GM21447 (cell line): ENCODE results near the gene BCAP29.

ENCODE experiments used
- ATAC-seq: cut with Tn5 transposase; IDR thresholded peaks from one replicate; pipeline ENCODE4 v1.9.1; 2021; ENCODE audit not compliant: unreplicated experiment

BCAP29 gene

DNA sequence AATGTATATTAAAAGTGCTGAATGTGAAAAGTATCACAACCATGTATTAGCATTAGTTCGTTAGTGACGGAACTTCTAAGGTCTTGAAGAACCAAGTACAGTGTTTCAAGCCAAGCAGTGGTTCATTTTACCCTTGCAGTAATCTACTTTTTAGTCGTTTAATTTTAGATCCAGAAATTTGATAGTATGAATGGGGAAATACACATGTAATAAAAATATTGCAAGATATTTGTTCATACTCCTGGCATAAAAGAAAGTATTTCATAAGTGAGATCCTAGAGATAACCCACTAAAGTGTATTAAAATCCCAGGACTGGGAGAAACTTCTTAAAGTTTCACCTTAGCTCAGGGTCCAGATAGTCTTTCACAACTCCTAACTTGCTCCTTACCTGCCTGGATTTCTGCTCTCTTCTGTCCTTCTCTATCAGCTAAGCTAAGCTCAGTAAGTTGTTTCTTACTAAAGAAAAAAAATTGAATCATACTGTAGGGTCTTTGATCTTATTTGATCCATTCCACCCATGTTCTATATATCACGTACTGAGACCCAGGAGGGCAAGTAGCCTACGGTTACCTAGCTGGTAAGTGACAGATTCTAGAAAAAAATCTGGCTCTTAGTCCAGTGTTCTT, 1.5 kb downstream of the BCAP29 start:
- ATAC-seq: no peak

DNA sequence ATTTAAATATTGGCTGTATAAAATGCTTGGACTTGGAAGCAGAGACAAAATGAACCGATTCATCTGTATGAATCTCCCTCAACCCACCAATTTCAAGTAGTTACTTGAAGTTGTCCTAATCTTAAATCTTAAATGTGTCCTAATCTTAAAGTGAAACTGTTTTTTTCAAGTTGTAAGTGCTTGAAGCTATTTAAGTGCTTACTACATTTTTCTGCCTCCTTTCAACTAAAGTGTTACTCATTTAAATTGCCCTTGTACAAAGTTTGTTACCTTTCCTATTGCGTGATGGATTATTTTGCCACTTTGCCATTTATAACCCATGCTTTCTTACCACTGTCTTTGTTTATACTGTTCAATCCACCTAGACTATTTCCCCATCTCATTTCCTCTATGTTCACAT, 2.8 kb downstream of the BCAP29 start:
- no peak for ATAC-seq

DNA sequence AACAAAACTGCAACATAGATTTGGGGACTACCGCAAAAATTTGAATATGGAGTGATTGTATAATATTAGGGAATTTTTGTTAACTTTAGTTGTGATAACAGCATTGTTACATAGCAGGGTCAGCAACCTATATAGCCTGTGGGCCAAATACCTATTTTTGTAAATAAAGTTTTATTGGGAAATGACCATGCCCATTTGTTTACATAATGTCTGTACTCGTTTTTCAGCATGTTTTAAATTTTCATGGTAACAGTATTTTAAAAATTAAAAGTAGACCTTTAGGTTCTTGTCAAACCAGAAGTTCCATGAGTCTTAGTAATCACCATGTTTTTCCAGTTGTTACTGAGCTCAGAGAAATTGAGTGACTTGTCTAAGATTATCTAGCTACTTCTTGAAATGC, 4.7 kb downstream of the BCAP29 start:
- ATAC-seq: no peak

DNA sequence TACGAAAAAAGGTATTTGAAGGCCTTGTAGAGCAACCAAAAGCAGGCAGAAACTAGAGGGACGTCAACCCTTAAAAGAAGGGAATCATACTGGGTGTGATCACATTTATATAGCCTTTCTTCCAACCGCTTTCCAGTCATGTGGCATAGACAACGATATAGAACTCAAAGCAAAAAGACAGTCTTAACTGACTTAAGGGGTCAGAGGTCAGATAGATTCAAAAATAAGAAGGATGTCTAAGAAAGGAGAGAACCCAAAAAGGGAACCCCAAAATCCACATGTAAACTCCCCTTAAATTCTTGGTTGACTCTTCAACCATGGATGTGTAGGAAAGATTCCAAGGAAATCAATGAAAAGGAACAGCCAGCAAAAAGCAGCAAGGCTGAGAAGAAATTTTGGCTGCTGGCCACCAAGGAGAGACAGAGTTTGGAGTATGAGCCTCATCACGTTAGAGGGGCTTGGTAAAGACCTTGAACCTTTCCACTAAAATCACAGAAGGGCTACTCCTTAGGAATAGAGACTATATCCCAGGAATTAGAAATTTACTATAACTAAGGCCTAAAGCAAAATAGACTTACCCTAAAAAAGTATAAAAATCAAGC, 8.6 kb downstream of the BCAP29 start:
- ATAC-seq: no peak

DNA sequence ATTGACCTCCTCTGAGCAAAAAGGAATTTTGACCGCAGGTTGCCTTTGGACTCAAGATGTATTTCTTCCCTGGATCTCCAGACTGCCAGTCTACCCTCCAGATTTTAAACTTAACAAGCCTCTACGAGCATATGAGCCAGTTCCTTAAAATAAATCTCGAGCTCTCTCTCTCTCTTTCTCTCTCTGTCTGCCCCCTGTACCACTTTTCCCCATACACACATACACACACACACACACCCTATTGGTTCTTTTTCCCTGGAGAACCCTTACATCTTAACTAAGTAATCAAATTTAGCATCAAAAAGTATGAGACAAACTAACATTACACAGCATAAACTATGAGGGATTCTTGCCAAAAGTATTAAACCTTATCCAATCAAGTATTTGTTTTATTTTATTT, 11.4 kb downstream of the BCAP29 start:
- ATAC-seq: no peak

DNA sequence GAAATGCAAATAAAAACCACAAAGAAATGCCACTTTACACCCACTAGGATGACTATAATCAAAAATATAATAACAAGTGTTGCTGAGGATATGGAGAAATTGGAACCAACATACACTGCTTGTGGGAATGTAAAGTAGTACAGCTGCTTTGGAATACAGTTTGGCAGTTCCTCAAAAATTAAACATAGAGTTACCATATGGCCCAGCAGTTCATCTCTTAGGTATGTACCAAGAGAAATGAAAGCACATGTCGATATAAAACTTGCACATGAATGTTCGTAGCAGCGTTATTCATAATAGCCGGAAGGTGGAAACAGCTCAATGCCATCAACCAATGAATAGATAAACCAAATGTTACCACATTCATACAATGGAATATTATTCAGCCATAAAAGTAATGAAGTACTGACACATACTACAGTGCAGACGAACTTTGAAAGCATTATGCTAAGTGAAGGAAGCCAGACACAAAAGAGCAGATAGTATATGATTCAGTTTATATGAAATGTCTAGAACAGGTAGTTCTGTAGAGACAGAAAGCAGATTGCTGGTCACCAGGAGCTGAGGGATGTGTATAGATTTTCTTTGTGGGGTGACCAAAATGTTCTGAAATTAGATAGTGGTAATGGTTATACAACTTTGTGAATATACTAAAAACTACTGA, 12.4 kb downstream of the BCAP29 start:
- no peak for ATAC-seq

DNA sequence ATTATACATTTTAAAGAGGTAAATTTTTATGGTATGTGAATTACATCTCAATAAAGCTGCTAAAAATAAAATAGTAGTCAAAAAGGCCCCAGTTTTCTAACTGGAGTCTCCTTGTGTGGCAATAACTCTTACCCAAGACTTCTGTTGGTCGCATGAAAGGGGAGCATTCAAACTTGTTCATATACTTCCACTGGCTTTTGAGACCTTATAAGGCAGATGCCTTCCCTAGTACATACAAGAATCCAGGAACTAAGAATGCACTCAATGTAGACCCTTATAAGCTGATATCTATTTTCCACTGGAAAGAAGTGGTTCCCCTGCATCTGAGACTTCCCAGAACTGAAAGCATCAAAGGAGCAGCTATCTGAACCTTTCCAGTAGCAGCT, 13.0 kb downstream of the BCAP29 start:
- no peak for ATAC-seq

DNA sequence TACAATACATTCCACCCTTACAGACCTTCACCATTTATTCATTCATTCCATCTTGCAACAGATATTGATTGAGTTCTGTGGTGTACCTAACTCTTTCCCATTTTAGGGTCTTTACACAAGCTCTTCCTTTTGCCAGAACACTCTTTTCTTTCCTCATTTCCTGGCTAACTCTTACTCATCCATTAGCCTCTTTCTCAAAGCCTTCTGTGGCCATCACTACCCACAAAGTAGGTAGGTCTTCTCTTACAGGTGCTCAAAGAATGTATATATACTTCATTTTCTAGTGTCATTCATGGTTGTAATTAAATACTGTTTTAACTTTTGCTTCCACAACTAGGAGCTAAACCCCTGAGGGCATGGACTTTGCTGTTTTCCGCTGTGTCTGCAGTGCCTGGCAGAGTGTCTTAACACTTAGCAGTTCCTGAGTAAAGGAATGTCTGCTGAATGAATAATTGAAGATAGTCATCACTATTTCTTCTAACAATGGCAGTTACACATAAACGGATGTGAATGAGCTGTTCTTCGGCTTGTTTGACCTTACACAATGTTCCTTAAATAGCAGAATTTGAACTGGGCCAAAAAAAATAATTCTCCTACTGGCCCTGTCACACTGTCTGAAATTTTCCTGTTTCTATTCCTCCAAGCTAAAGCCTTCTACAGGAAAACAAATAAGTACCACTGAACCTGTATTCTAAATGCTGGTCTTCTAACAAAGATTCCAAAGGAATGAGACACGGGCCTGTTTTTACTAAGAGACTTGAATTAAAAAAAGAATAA, 15.1 kb downstream of the BCAP29 start:
- ATAC-seq: no peak

DNA sequence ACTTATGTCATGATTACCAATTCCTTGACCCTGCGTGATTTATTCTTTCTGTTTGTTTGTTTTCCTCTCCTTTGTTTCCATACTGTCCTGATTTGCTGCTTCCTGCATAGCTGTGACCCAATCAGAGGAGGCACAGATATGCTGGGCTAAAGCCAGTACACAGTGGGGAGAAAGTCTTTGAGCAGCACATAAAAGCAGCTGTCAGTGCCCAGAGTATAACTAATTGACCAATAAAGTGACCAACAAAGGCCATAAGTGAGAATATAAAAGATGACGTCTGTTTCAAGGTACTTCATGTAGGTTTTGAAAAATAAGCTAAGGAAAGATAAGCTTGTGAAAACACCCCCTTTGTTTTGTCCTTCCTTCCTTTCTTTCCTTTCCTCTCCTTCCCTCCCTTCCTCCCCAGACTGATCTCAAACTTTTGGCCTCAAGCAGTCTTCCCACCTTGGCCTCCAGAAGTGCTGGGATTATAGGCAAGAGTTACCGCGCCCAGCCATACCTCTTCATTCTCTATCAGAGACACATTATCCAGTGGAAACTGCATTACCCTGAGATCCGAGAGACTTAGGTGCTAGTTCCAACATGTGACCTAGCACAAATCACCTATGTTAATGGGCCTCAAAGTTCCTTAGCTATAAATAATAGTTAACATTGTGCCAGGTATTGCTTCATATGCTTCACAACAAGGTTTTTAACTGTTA, 17.0 kb downstream of the BCAP29 start:
- ATAC-seq: no peak

DNA sequence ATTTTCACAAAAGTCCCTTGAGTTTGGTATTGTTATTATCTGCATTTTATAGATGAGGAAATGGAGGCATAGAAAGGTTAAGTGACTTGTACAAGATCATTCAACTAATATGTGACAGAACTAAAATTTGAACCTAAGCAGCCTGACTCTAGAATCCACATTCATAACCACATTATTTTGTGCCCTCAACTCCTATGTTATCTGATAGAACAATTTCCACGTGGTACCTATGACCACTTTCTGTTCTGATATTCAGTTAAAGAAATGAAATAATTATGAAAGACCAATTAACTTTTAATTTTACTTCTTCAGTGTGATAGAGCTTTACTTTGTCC, 17.5 kb downstream of the BCAP29 start:
- ATAC-seq: no peak

DNA sequence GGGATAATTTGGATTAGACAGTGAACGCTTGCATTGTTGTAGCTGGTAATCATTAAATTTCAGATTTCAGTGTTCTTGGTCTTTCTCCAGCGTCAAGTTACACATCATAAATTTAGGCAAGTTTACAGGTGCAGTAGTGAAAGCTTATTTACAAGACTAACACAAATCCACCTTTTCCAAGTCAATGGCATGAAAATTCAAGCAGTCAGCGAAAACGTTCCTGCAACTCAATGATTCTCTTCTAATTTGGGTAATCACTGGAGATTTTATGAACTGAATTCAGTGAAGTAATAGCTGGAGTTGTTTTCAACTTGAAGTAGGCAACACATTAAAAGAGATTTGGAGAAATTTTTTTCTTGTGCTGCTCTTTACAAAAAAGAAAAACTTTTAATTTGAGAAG, 17.9 kb downstream of the BCAP29 start:
- no peak for ATAC-seq

DNA sequence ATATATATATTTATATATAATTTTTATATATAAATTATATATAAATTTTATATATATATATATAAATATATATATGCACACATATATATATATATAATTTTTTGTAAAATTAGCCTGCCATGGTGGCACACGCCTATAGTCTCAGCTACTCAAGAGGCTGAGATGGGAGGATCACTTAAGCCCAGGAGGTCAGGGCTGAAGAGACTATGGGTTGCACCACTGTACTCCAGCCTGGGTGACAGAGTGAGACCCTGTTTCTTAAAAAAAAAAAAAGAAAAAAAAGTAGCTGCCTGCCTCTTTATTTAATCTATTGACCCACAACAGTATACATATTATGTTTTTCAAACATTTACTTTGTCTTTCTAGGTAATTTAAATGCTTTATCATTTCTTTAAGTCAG, 19.2 kb downstream of the BCAP29 start:
- ATAC-seq: no peak

DNA sequence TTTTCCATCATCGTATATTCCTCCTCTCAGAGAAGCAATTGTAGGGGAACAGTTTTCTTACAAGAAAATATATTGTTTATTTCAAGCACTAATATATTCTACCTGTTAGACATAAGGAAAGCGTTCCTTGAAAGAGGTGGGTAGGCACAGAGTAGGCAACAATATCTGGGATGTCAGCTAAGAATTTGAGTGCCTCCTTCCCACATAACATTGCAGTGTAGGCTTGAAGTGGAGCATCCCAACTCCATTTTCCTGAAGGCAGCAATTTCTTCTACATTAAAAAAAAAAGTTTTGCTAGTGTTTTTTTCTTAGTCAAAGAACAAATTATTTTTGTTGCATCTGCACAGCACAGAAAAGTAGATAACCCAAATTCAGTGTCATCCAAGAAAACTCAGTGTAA, 20.8 kb downstream of the BCAP29 start:
- no peak for ATAC-seq

DNA sequence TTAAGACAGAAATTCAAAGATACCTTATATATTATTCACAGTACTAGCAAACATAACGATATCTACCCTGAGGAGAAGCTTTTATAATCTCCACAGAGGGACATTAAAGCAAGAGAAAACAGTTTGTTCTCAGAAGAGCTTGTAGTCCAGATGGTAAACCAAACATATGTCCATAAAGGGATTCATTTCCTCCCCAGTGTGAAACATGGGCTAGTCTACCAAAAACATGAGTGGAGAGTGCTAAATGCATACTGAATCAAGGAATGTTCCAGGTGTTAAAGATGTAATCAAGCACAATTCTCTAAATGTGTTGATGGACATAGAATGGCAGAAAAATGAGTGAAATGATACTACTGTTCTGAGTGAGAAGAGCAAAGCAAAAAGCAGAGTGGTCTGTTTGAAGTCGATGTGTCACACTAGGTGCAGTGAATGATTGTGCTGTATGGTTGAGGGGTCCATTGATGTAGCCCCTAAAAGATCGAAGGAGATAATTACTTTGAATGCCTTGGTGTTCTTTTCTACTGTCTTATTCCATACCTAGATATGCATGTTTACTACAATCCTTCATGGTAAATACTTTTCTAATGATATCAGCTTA, 25.3 kb downstream of the BCAP29 start:
- ATAC-seq: no peak

DNA sequence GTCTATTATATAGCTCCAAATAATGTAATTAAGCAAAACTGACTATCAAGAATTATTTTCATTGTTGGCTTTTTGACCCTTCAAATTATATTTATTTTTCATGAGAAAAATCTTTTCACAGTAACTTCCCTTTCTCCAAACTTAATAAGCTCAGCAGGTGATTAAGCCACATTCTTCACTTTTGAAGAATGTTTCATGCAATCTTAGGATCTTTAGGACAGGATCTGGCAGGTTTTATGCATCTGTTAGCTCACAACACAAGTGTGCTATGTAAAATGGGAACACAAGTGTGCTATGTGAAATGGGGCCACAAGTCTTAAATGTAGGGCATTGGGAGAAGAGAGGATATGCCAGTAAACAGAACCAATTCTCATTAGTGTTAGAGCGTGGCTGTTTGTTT, 26.3 kb downstream of the BCAP29 start:
- no peak for ATAC-seq

DNA sequence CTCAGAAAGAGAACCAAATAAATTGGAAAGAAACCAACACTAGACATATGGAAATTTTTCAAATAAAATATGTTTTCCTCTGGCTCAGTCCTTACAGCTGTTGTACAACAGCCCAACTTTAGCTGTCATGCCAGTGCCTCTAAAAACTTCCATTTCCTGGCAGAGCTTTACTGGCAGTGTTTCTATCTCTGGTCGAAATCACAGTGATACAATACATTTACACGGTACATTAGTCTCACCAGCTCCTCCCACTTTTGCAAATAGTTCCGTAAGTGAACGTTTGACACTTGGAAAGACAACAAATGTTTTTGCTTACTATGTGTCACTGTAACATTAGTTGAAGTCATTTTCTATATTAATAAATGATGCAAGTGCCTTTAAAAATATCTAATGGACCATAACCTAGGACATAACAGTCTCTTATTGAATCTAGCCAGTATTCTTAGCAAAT, 29.8 kb downstream of the BCAP29 start:
- ATAC-seq: no peak

DNA sequence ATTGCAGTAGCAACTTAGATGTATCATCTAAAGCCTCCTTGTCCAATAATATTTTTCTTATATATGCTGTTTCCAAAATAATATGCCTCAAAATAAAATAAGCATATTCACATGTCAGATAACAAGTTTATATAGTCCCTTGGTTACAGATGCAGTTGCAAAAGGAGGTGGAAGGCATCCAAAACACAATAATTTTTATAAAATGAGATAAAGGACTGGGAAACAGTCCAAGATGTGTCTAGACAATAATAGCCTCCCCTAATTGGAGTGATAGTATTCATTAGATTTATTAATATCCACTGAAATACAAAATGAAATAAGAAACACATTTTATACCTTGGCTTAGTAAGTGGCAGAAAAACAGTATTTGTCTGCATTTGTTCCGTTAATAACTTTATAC, 30.3 kb downstream of the BCAP29 start:
- no peak for ATAC-seq

DNA sequence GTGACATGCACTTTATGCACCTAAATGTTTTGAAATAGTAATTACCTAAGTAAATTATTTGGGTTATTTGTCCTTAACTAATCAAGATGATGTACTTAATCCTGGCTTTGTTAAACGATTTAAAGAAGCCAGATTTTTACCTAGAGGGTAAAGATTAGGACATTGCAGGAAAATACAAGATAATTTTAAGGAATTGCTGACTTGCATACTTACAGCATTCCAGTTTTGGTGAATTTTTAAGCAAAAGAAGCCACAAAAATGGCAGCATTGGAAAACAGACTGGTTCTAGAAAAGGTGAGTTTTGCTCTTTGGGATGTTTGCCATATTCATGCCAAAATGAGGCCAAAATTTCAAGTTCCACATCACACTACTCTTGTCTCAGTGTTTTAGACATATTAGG, 33.4 kb downstream of the BCAP29 start:
- no peak for ATAC-seq

DNA sequence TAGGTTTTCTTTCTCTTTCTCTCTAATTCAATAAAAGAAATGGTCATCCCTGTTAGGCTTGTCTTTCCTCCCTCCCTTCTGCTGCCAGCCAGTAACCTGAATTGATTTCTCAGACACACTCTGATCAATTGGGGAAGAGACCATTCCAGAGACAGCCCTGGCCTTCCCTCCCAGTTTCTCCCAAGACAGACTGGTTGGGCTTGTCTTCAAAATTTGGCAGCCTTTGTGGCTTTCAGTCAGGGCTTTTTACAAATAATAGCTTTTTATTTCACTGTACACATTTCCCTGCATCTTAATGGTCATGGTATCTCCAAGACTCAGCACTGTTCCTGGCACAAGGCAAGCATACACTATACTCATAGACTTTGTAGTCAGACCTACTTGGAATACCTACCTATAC, 33.9 kb downstream of the BCAP29 start:
- ATAC-seq: no peak

DNA sequence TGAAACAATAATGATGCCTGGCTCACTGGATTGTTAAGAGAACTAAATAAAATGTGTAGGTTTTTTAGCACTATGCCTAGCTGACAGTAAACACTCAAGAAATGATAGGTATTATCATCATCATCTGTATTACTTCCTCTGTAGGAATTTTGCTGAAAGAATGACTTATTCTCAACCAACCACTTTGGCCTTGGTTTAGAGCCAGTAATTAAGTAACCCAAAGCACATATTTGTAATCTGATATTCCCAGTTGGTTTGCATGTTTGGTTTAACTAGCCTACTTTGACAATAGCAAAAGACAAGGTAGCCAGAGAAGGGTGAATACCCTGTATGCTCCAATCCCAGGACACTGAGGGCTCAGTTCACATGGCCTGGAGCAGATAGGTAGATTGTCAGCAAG, 34.4 kb downstream of the BCAP29 start:
- no peak for ATAC-seq
